ENCODE data around the gene HLA-DPA1. TPM values are rescaled to one million over a fixed set of nuclear protein-coding genes. Genes with fewer than 3 reads are reported as not detected.
"Not testable (repeated sequence)": the region's sequence is repeated elsewhere in the genome, so short reads cannot be mapped to it uniquely, and the experiment has no call there.

The HLA-DPA1 gene
- total RNA-seq, 1 donor from 2014 or later = 57.1 TPM

GRCh38 chr6:33105916-33106871, 32.7 kb upstream of the HLA-DPA1 start:
- intact Hi-C loops (cut with micrococcal nuclease) = no loop called here
- Mint-ChIP-seq H3K9me3 (peaks cover 18% of the 10 kb centered on the region), H3K27ac (no peak overlapping the region), H3K36me3 (ENCODE audit: low read depth) (no peaks in the 10 kb centered on the region), H3K4me1 (ENCODE audit: low read depth) (no peaks in the 10 kb centered on the region), H3K4me3 (ENCODE audit: low read depth) (no peak overlapping the region), H3K27me3 (ENCODE audit: low read depth) (peaks cover 63% of the 10 kb centered on the region)
- no peak for DNase-seq (ENCODE audit: low spot score)

DNA sequence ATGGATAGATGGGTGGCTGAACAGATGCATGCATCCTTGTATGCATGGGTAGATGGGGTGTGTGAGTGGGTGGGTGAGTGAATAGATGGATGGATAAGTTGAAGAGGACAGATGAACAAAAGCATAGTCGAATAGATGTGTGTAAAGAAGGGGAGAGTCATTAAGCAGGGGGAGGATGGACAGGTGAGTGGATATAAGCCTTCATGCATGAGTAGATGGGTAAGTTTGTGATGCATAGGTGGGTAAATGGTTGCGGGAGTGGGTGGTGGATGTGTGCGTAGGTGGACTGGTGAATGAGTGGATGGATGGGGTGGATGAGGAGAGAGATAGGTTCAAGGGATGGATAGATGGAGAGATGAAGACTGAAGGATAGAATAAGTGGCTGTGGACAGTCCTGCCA, 31.9 kb upstream of the HLA-DPA1 start:
- Mint-ChIP-seq H3K27me3 (ENCODE audit: low read depth) (peaks cover 57% of the 10 kb centered on the region), H3K27ac (no peak overlapping the region), H3K9me3 (peaks cover 27% of the 10 kb centered on the region), H3K4me3 (ENCODE audit: low read depth) (no peak overlapping the region), H3K36me3 (ENCODE audit: low read depth) (no peaks in the 10 kb centered on the region), H3K4me1 (ENCODE audit: low read depth) (no peaks in the 10 kb centered on the region)
- intact Hi-C loops (cut with micrococcal nuclease) = no loop called here
- no peak for DNase-seq (ENCODE audit: low spot score)

DNA sequence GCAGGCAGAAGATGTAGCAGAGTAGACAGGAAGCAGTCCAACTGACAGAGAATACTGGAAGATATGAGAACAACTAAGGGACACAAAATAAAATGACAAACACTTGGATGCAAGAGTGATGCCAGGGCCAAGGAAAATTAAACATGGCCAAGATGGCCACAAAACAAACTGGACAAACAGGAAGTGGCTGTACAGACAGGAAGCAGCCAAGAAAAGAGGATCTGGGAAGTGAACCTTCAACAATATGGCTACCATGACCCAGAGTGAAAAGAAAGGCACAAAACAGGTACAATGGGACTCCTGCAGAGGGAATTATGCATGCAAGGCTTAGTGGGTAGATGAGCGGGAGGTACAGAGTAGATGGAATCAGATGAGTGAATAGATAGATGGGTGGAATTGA, 31.4 kb upstream of the HLA-DPA1 start:
- Mint-ChIP-seq H3K36me3 (ENCODE audit: low read depth) (no peaks in the 10 kb centered on the region), H3K27me3 (ENCODE audit: low read depth) (peaks cover 54% of the 10 kb centered on the region), H3K27ac (no peak overlapping the region), H3K4me3 (ENCODE audit: low read depth) (no peak overlapping the region), H3K9me3 (peaks cover 32% of the 10 kb centered on the region), H3K4me1 (ENCODE audit: low read depth) (no peaks in the 10 kb centered on the region)
- DNase-seq (ENCODE audit: low spot score) = no peak
- intact Hi-C loops (cut with micrococcal nuclease) = no loop called here

GRCh38 chr6:33103776-33104175, 30.3 kb upstream of the HLA-DPA1 start:
- Mint-ChIP-seq H3K27me3 (ENCODE audit: low read depth) (peaks cover 54% of the 10 kb centered on the region), H3K4me1 (ENCODE audit: low read depth) (no peaks in the 10 kb centered on the region), H3K9me3 (peaks cover 40% of the 10 kb centered on the region), H3K4me3 (ENCODE audit: low read depth) (no peak overlapping the region), H3K27ac (no peak overlapping the region), H3K36me3 (ENCODE audit: low read depth) (peaks cover 3% of the 10 kb centered on the region)
- DNase-seq (ENCODE audit: low spot score) = no peak
- intact Hi-C loops (cut with micrococcal nuclease) = no loop called here

DNA sequence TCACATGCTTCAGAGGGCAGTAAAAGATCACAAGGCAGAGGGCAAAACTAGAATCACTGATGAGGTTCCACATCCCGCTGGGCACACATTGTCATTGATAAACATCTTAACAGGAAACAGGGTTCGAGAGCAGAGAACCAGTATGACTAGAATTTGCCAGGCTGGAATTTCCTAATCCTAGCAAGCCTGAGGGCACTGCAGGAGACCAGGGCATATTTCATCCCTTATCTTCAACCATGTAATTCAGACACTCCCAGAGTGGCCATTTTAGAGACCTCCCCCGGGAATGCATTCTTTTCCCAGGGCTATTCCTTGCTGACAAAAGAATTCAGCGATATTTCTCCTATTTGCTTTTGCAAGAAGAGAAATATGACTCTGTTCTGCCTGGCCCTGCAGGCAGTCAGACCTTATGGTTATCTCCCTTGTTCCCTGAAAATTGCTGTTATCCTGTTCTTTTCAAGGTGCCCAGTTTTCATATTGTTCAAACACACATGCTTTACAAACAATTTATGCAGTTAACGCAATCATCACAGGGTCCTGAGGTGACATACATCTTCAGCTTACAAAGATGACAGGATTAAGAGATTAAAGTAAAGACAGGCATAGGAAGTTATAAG, 27.8 kb upstream of the HLA-DPA1 start:
- H3K4me3 Mint-ChIP-seq (ENCODE audit: low read depth); intact Hi-C loops (cut with micrococcal nuclease); H3K4me1 Mint-ChIP-seq (ENCODE audit: low read depth); DNase-seq (ENCODE audit: low spot score); H3K36me3 Mint-ChIP-seq (ENCODE audit: low read depth); H3K27ac Mint-ChIP-seq: not testable (repeated sequence)
- H3K27me3 Mint-ChIP-seq (ENCODE audit: low read depth) = peaks cover 44% of the 10 kb centered on the region
- H3K9me3 Mint-ChIP-seq = peaks cover 49% of the 10 kb centered on the region

DNA sequence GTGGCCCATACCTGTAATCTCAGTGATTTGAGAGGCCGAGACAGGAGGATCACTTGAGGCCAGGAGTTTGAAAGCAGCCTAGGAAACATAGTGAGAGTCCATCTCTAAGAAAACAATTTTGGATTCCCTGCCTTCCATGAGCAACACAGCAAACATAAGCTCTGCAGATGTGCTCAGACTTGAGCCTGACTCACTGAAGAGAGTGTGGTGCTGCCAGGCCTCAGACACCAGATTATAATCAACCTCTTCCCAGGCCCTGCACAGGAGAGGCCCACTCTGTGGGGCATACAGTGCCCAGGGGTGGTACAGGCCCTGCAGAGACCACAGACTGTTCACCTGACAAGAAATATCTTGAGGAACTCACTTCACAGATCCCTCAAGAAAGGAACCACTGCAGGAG, 22.2 kb upstream of the HLA-DPA1 start:
- no peak overlapping the region for H3K4me3 Mint-ChIP-seq (ENCODE audit: low read depth)
- intact Hi-C loops (cut with micrococcal nuclease) = no loop called here
- H3K27me3 Mint-ChIP-seq (ENCODE audit: low read depth) = peaks cover 32% of the 10 kb centered on the region
- H3K36me3 Mint-ChIP-seq (ENCODE audit: low read depth) = peaks cover 3% of the 10 kb centered on the region
- H3K4me1 Mint-ChIP-seq (ENCODE audit: low read depth) = no peaks in the 10 kb centered on the region
- no peak overlapping the region for H3K27ac Mint-ChIP-seq
- DNase-seq (ENCODE audit: low spot score) = no peak
- H3K9me3 Mint-ChIP-seq = peaks cover 25% of the 10 kb centered on the region

GRCh38 chr6:33093855-33094254, 20.4 kb upstream of the HLA-DPA1 start:
- Mint-ChIP-seq H3K27me3 (ENCODE audit: low read depth) (peaks cover 29% of the 10 kb centered on the region), H3K4me3 (ENCODE audit: low read depth) (no peak overlapping the region), H3K9me3 (peaks cover 9% of the 10 kb centered on the region), H3K4me1 (ENCODE audit: low read depth) (no peaks in the 10 kb centered on the region), H3K27ac (no peak overlapping the region), H3K36me3 (ENCODE audit: low read depth) (no peaks in the 10 kb centered on the region)
- intact Hi-C loops (cut with micrococcal nuclease) = no loop called here
- DNase-seq (ENCODE audit: low spot score) = no peak

DNA sequence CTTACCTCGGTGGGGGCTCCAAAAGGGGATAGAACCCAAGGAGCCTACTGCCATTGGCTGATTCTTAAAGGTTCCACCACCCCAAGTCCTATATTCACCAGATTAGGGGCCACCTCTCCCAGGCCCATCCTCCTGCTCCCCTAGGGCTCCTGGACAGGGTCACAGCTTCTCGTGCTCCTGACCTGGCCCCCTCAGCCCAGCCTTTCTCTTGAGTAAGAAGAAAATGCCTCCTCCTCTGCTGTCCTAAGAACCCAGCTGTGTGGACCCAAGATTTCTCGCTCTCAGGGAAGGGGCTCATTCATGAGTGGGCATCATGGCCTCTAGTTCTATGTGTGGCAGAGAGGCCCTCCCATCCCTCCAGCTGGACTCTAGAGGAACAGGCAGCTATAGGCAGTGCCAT, 18.9 kb upstream of the HLA-DPA1 start:
- Mint-ChIP-seq H3K4me1 (ENCODE audit: low read depth) (no peaks in the 10 kb centered on the region), H3K9me3 (peaks cover 3% of the 10 kb centered on the region), H3K4me3 (ENCODE audit: low read depth) (no peak overlapping the region), H3K36me3 (ENCODE audit: low read depth) (no peaks in the 10 kb centered on the region), H3K27ac (no peak overlapping the region), H3K27me3 (ENCODE audit: low read depth) (peaks cover 18% of the 10 kb centered on the region)
- intact Hi-C loops (cut with micrococcal nuclease) = no loop called here
- no peak for DNase-seq (ENCODE audit: low spot score)

GRCh38 chr6:33091957-33092356, 18.5 kb upstream of the HLA-DPA1 start:
- Mint-ChIP-seq H3K4me1 (ENCODE audit: low read depth) (no peaks in the 10 kb centered on the region), H3K4me3 (ENCODE audit: low read depth) (no peak overlapping the region), H3K27me3 (ENCODE audit: low read depth) (peaks cover 17% of the 10 kb centered on the region), H3K27ac (no peak overlapping the region), H3K9me3 (no peaks in the 10 kb centered on the region), H3K36me3 (ENCODE audit: low read depth) (no peaks in the 10 kb centered on the region)
- intact Hi-C loops (cut with micrococcal nuclease) = no loop called here
- DNase-seq (ENCODE audit: low spot score) = peak; percentile 32

DNA sequence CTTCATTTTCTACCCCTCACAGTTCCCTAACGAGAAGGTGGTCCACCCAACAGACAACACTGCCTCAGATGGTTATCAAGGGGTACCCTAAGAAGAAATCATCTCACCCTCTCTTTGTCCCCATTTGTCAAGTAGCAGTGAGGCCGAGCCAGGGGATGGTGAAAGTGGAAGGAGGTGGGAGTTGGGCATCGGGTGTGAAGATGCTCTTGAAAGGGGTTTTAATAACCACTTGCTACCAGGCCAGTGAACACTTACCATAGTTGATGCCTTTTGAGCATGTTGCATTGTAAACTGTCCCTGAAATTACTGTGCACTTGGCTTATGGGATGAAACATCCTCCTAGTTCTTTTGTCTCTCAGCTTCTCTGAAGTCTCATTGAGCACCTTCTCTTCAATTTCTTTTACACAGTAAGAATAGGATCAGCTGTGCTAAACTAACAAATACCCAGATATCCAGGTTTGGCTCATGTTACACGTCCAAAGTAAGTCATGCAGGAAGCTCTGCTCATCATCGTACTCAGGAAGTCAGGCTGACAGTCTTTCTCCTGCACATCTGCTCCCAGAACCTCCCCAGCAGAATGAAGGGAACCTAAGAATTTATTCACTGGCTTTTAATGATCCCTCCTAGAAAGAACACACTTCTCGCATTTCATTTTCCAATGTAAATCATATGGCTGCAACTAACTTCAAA, 15.6 kb upstream of the HLA-DPA1 start:
- Mint-ChIP-seq H3K4me1 (ENCODE audit: low read depth) (no peaks in the 10 kb centered on the region), H3K27ac (no peak overlapping the region), H3K27me3 (ENCODE audit: low read depth) (peaks cover 7% of the 10 kb centered on the region), H3K4me3 (ENCODE audit: low read depth) (no peak overlapping the region), H3K36me3 (ENCODE audit: low read depth) (no peaks in the 10 kb centered on the region), H3K9me3 (no peaks in the 10 kb centered on the region)
- intact Hi-C loops (cut with micrococcal nuclease) = no loop called here
- no peak for DNase-seq (ENCODE audit: low spot score)

DNA sequence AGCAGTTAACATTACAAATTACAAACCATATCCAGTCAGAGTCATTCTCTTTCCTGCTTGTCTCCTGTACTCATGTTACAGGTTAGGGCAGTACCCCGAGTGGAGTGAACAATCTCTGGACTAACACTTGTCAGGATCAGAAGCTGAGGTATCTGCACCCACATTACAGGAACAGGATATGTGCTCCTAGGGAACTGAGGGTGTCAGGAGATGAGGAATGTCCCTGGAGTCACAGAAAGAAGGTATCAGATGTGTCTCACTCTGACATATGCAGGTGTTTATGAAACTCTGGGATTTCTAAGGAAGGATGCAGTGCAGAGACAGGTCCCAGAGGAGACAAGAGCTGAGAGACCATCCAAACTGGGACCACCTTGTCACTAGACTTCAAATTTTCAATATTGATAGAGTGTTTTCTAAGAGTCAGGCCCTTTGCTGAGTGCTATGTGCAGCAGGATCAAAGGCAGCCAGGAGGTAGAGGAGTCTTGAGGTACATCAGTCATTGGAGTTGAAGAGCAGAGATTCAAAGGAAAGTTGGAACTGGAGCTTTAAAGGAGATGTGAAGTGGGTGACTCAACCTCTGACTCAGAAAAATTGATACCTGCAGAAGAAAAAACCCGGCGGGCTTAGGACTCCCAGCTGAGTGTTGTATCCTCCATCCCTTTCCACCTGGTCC, 14.9 kb upstream of the HLA-DPA1 start:
- H3K27ac Mint-ChIP-seq = no peak overlapping the region

GRCh38 chr6:33085627-33086026, 12.2 kb upstream of the HLA-DPA1 start:
- no peak overlapping the region for H3K27ac Mint-ChIP-seq
- no peaks in the 10 kb centered on the region for H3K9me3 Mint-ChIP-seq
- intact Hi-C loops (cut with micrococcal nuclease) = no loop called here
- no peak for DNase-seq (ENCODE audit: low spot score)
- peaks cover 7% of the 10 kb centered on the region for H3K27me3 Mint-ChIP-seq (ENCODE audit: low read depth)
- no peak overlapping the region for H3K4me3 Mint-ChIP-seq (ENCODE audit: low read depth)
- peaks cover 9% of the 10 kb centered on the region for H3K4me1 Mint-ChIP-seq (ENCODE audit: low read depth)
- H3K36me3 Mint-ChIP-seq (ENCODE audit: low read depth) = peaks cover 6% of the 10 kb centered on the region

More for the DNA sequence above, 14.9 kb upstream of the HLA-DPA1 start:
- H3K27me3 Mint-ChIP-seq (ENCODE audit: low read depth) = peaks cover 7% of the 10 kb centered on the region
- intact Hi-C loops (cut with micrococcal nuclease) = no loop called here
- H3K4me1 Mint-ChIP-seq (ENCODE audit: low read depth) = no peaks in the 10 kb centered on the region
- no peaks in the 10 kb centered on the region for H3K36me3 Mint-ChIP-seq (ENCODE audit: low read depth)
- H3K4me3 Mint-ChIP-seq (ENCODE audit: low read depth) = no peak overlapping the region
- no peak for DNase-seq (ENCODE audit: low spot score)
- no peaks in the 10 kb centered on the region for H3K9me3 Mint-ChIP-seq

Measured in activated T-helper 2 cell treated with anti-CD3 and anti-CD28 coated beads, Interferon-gamma antibody, Interleukin-2, Interleukin-4, amounts not matched to agents 10 μg/mL and 5 μg/mL and 100 μg/mL, durations not matched to agents 14 hours and 24 hours and 36 hours (primary cell).